ENCODE data around the gene MVB12B.

DNA sequence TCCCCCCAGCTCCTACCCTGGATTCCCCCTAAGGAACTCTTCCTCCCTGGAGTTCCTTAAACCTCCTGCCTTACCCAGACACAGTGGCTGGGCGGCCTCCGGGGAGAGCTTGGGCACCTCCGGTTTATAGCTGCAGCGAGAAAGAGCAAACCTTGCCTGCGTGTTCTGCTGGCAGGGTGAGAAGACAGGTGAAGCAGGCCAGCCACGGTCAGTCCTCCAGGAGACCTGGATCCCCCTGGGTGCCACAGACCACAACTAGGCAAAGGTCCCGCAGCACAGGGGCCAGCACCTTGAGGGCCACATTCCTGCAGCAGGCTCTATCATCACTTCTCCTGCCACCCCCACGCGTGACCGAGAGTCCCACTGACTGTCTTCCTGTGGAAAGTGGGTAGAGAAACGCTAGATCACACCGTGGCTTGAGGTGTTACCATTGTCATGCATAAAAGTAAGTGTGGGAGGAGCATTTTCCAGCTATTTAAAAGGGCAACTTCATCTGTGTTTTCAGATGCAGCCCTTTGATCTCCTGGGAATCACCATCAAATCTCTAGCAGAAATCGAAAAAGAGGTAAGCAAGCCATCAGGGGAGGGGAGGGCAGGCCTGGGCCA lies 156.9 kb downstream of the MVB12B start:
- TF ChIP-seq POLR2AphosphoS5 (IDR thresholded peaks at IDR 0.05; ENCODE audit: borderline replicate concordance, low read depth, low read length), result no peak
- no peak for TF ChIP-seq EZH2 (IDR thresholded peaks at IDR 0.05)
- no peak for TF ChIP-seq FOXP2 (optimal IDR thresholded peaks at IDR 0.05; ENCODE audit: control extremely low read depth, extremely low read length, insufficient read depth)
